ENCODE data around the gene SLC22A4. TPM values are rescaled to one million over a fixed set of nuclear protein-coding genes. Genes with fewer than 3 reads are reported as not detected.

Gene SLC22A4
- total RNA-seq, 1 donor from 2014 or later, result 8.5 TPM

- H3K27me3 ChIP-seq (ENCODE audit: low read depth), result no peaks in the 10 kb centered on the region
- H3K4me3 ChIP-seq, result no peak overlapping the region
- no peak for DNase-seq
- H3K36me3 ChIP-seq, result no peaks in the 10 kb centered on the region
- no peaks in the 10 kb centered on the region for H3K9me3 ChIP-seq
- ATAC-seq, result no peak
- intact Hi-C loops (cut with DNase I), result no loop called here
- peak overlapping the region; percentile 74 for H3K27ac ChIP-seq
- peaks cover 40% of the 10 kb centered on the region for H3K4me1 ChIP-seq
- TF ChIP-seq CTCF (IDR thresholded peaks at IDR 0.05), result no peak
Observed at GRCh38 chr5:132264546-132265335, 29.5 kb upstream of the SLC22A4 start.

DNA sequence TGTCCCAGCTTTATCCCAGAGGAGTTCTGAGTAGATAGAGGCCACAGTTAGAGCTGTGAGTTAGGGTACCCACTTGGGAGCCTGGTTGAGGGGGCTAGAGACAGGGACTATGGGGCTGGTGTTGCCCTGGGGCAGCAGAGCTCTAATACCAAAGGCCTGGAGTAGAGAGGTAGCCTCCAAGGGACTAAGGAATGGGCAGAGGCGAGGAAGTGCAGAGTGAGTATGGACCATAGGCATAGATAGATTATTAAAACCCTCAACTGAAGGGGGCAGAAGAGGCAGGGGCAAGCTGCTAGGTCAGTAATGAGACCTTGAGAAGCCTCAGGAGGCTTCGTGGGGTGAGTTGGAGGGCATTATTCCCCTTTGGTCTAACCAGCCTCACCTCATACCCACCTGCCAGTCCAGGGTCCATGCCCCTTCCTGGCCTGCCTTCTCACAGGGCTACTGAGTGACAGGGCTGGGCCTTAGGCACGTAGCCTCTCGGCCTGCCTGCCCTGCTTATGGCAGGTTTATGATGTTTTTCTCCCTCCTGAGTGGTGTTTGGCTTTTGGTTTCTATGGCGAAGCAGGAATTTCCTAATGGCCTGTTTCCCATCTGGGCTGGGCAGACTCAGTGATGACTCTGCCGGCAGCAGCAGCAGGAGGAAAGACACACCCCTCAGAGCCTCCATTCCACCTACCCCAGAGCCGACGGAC lies 28.7 kb upstream of the SLC22A4 start:
- no peak overlapping the region for H3K4me3 ChIP-seq
- intact Hi-C loops (cut with DNase I), result no loop called here
- no peaks in the 10 kb centered on the region for H3K27me3 ChIP-seq (ENCODE audit: low read depth)
- peak overlapping the region; percentile 74 for H3K27ac ChIP-seq
- ATAC-seq (peak; percentile 70 to 71), DNase-seq (no peak)
- TF ChIP-seq CTCF (IDR thresholded peaks at IDR 0.05), result no peak
- no peaks in the 10 kb centered on the region for H3K9me3 ChIP-seq
- peaks cover 32% of the 10 kb centered on the region for H3K4me1 ChIP-seq
- H3K36me3 ChIP-seq, result no peaks in the 10 kb centered on the region

DNA sequence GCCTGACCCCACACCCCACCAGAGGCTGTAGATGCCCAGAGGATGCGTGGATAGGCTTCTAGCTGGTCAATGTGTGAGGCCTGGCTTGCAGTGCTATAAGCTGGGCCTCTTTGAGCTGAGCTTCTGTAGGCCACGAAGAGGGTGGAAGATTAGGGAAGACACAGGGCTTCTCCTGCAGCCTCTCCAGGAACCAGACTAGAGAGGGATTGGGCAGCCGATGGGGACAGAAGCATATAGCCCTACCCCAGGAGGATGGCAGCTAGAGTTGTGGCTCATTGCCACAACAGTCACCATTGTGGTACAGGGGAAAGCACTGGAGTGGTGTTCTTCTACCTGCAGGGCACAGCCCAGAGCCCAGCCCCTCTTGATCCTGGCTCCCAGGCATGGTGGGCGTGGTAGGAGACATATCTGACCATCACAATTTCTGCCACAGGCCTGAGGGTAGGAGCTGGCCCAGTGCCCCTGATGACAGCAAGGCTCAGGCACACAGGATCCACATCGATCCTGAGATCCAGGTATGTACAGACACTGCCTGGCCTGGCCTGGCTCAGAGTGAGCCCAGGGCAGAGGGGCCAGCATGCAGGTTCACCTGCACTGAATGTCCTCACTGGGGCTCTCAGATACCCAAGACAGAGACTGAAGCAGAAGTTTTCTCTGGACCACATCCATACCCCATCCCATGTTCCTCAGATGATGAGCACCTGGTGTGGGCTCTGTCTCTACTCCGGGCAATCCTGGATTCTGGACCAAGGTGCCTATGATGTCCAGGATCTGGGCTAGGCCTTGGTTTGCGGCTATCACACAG lies 28.0 kb upstream of the SLC22A4 start:
- Histone ChIP-seq H3K36me3 (no peaks in the 10 kb centered on the region), H3K4me1 (peaks cover 25% of the 10 kb centered on the region), H3K27ac (peak overlapping the region; percentile 74), H3K9me3 (no peaks in the 10 kb centered on the region), H3K27me3 (ENCODE audit: low read depth) (no peaks in the 10 kb centered on the region), H3K4me3 (no peak overlapping the region)
- intact Hi-C loops (cut with DNase I), result no loop called here
- TF ChIP-seq CTCF (IDR thresholded peaks at IDR 0.05), result no peak
- ATAC-seq (no peak), DNase-seq (no peak)

DNA sequence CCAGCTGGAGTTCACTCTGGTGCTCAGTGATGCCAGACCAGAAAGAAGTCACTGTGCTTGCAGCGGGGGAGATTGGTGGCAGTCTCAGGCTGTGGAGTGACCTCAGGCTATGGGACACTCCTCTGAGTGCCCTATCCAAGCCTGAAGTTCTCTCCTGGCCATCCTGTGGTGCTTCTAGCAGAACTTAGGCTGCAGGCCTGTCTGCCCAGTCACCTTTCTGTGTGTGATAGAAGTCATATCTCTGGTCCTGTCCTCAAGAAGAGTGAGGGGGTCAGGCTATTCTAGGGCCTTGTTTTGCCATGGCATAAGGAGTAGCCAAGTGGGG lies 27.4 kb upstream of the SLC22A4 start:
- TF ChIP-seq CTCF (IDR thresholded peaks at IDR 0.05), result no peak
- no peak for ATAC-seq
- H3K4me1 ChIP-seq, result peaks cover 22% of the 10 kb centered on the region
- H3K27me3 ChIP-seq (ENCODE audit: low read depth), result no peaks in the 10 kb centered on the region
- H3K9me3 ChIP-seq, result no peaks in the 10 kb centered on the region
- intact Hi-C loops (cut with DNase I), result no loop called here
- H3K4me3 ChIP-seq, result no peak overlapping the region
- H3K27ac ChIP-seq, result no peak overlapping the region
- DNase-seq, result no peak
- no peaks in the 10 kb centered on the region for H3K36me3 ChIP-seq

DNA sequence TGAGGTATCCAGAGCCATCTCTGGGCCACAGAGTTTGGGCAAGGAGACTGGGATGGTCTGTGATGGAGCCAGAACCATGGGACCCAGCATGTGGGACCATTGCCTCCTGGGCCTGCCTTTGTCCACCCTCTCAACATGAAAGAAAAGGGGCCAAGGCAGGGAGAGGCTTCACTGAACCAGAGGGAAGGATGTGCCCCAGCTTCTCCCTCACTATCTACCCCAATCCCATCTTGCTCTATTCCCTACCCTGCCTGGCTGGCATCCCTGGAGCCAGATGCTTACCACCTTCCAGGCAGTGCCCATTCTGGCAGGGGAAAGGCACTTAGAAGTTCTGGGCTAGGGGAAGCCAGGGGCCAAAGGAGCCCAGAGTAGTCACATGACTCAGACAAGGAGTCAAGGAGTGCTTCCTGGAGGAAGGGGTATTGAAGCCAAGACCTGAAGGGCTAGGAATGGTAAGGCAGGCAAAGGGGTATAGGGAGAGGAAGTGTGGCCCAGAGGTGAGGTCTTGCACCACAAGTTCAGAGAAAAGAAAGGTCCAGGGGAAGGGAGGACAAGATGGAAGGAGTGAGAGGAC lies 26.9 kb upstream of the SLC22A4 start:
- Histone ChIP-seq H3K9me3 (no peaks in the 10 kb centered on the region), H3K27me3 (ENCODE audit: low read depth) (no peaks in the 10 kb centered on the region), H3K27ac (no peak overlapping the region), H3K4me3 (no peak overlapping the region), H3K4me1 (peaks cover 22% of the 10 kb centered on the region), H3K36me3 (no peaks in the 10 kb centered on the region)
- ATAC-seq (no peak), DNase-seq (no peak)
- no peak for TF ChIP-seq CTCF (IDR thresholded peaks at IDR 0.05)
- intact Hi-C loops (cut with DNase I), result no loop called here
